Gastrocnemius medialis (tissue), 4 donors: ENCODE measurements around the gene PPP6R2.

Source experiments
- POLR2A ChIP-seq, 2 donors: fragments of 450-650 bp; IDR thresholded peaks; one replicate each; pipeline ENCODE4 v1.6.1; 2017; ENCODE audit warnings: antibody characterized with exemption in 2 of 2, mild to moderate bottlenecking in 2 of 2, moderate library complexity in 2 of 2
- TF ChIP-seq, protein P1 (sequence below), 5 experiments: fragments of 450-650 bp in 3 of 5; fragments of 200-600 bp in 2 of 5; sonication (generic) in 2 of 5; IDR thresholded peaks in 4 of 5; conservative IDR thresholded peaks in 1 of 5; 1 replicate in 4 of 5; 2 replicates in 1 of 5; pipeline ENCODE4 v1.5.1; 2016 to 2019; ENCODE audit warnings: antibody characterized with exemption in 5 of 5, mild to moderate bottlenecking in 3 of 5, moderate library complexity in 3 of 5

DNA sequence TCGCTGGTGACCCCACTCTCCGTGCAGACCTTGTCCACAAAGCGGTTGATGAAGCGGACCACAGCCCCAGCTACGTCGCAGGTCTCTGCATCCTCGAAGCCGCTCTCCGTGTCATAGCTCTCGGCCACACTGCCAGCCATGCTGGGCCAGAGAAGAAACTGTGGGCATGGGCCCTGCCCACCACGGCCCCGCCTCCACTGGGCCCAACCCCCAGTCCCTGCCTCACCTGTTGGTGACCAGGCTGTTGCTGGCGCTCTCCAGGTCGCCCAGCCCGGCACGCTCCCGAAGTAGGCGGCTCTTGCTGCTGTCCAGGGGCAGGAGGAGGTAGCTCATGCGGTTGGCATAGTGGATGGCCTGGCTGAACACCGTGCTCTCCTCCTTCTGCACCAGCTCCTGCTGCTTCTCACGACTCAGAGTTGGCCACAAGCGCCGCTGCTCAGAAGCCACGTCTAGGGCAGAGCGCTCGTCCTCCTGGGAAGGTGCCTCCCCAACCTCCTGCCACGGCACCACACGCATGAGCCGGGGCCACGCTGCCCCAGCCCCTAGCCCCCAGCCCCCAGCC, 118.9 kb downstream of the PPP6R2 start:
- TF ChIP-seq, protein P1, sequence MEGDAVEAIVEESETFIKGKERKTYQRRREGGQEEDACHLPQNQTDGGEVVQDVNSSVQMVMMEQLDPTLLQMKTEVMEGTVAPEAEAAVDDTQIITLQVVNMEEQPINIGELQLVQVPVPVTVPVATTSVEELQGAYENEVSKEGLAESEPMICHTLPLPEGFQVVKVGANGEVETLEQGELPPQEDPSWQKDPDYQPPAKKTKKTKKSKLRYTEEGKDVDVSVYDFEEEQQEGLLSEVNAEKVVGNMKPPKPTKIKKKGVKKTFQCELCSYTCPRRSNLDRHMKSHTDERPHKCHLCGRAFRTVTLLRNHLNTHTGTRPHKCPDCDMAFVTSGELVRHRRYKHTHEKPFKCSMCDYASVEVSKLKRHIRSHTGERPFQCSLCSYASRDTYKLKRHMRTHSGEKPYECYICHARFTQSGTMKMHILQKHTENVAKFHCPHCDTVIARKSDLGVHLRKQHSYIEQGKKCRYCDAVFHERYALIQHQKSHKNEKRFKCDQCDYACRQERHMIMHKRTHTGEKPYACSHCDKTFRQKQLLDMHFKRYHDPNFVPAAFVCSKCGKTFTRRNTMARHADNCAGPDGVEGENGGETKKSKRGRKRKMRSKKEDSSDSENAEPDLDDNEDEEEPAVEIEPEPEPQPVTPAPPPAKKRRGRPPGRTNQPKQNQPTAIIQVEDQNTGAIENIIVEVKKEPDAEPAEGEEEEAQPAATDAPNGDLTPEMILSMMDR (IDR thresholded peaks at IDR 0.05 in 4 of 5, conservative IDR thresholded peaks at IDR 0.05 in 1 of 5) = no peak
- no peak for TF ChIP-seq POLR2A (IDR thresholded peaks at IDR 0.05)
